Esophagus muscularis mucosa (tissue), 4 donors: ENCODE data around the gene RNF111. TPM values are rescaled to one million over a fixed set of nuclear protein-coding genes. Genes with fewer than 3 reads are reported as not detected.

Experiments
- DNase-seq: peaks from one replicate; pipeline ENCODE4 v3.0.0-alpha.2; 2017; ENCODE audit errors: extremely low spot score
- H3K27ac ChIP-seq, 4 donors: fragments of 200-600 bp; sonication (generic); replicated peaks in 1 of 4; 1 replicate in 3 of 4; 2 replicates in 1 of 4; pipeline ENCODE4 v1.5.1; 2016 to 2019; ENCODE audit warnings: mild to moderate bottlenecking in 1 of 4
- H3K27me3 ChIP-seq, 4 donors: fragments of 200-600 bp; sonication (generic); one replicate each; pipeline versions ENCODE4 v1.5.1 to v1.6.0; 2016 to 2019
- H3K36me3 ChIP-seq, 4 donors: fragments of 200-600 bp; sonication (generic); one replicate each; pipeline ENCODE4 v1.5.1; 2016 to 2019
- H3K4me1 ChIP-seq, 4 donors: fragments of 200-600 bp; sonication (generic); one replicate each; pipeline ENCODE4 v1.5.1; 2016 to 2019
- H3K4me3 ChIP-seq, 4 donors: fragments of 200-600 bp; sonication (generic); 1 replicate in 2 of 4; 2 replicates in 2 of 4; pipeline ENCODE4 v1.5.1; 2016 to 2019; ENCODE audit warnings: mild to moderate bottlenecking in 4 of 4, moderate library complexity in 1 of 4
- H3K9me3 ChIP-seq, 4 donors: fragments of 200-600 bp; sonication (generic); 1 replicate in 3 of 4; 2 replicates in 1 of 4; pipeline ENCODE4 v1.5.1; 2016 to 2019
- EP300 ChIP-seq: sonication (generic); formaldehyde crosslinking; IDR thresholded peaks from one replicate; pipeline ENCODE4 v1.6.1; 2017; ENCODE audit warnings: antibody characterized with exemption
- POLR2A ChIP-seq: fragments of 450-650 bp; IDR thresholded peaks from one replicate; pipeline ENCODE4 v1.6.1; 2017; ENCODE audit warnings: antibody characterized with exemption, moderate library complexity, mild to moderate bottlenecking, low read depth
- POLR2AphosphoS5 ChIP-seq, 2 donors: sonication (generic); formaldehyde crosslinking; IDR thresholded peaks; one replicate each; pipeline ENCODE4 v1.6.1; 2017; ENCODE audit warnings: antibody characterized with exemption in 2 of 2
- WGBS: methylation state at CpG from one replicate; pipeline ENCODE4 v1.1.5; 2018; 5-methylcytosine and 5-hydroxymethylcytosine counted together
- intact Hi-C: fragments of 100-400 bp; cut with DNase I; formaldehyde crosslinking; loops from one replicate; pipeline ENCODE4 v1.15.1; 2023
- total RNA-seq, 4 donors: library from RNA; depleted of rRNA; stranded (reverse); fragments of >200 nt; gene quantifications; one replicate each; pipeline versions ENCODE4 v1.1.0 to v1.2.1, GENCODE V29; 2016
- TF ChIP-seq, protein P1 (sequence below), 3 experiments: fragments of 200-600 bp in 2 of 3; fragments of 450-650 bp in 1 of 3; sonication (generic) in 2 of 3; IDR thresholded peaks; one replicate each; pipeline ENCODE4 v1.5.1; 2017 to 2019; ENCODE audit warnings: antibody characterized with exemption in 3 of 3, mild to moderate bottlenecking in 2 of 3, moderate library complexity in 1 of 3

Gene RNF111
- total RNA-seq, 4 donors from 2014 or later: 14.1 to 19.9 (median 18.4) TPM

DNA sequence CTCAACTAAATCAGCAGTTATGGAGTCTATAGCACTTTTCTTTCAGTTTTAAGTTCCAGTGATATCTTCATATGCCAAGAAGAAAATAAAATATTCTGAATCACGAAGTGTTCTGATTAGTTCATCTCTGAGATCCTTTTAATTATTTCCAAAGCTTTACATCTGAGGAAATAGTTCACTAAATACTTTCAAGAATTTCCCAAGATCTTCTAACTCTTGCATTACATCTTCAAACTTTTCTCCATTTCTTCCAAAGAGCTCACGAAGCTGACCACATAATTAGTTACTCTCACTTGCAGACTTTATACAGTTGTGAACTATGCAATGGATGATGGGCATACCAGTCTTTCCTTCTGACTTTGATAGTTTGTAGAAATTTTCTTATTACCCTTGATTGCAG lies 4.2 kb upstream of the RNF111 start:
- no peak for DNase-seq
- Histone ChIP-seq H3K4me3 (no peak overlapping the region), H3K9me3 (no peaks in the 10 kb centered on the region), H3K27me3 (no peaks in the 10 kb centered on the region), H3K4me1 (peaks cover 0 to 21% (median 8%) of the 10 kb centered on the region in 4 donors), H3K36me3 (no peaks in the 10 kb centered on the region), H3K27ac (no peak overlapping the region)
- TF ChIP-seq EP300 (no peak), POLR2A (no peak), POLR2AphosphoS5 (IDR thresholded peaks at IDR 0.05) (no peak)
- TF ChIP-seq, protein P1, sequence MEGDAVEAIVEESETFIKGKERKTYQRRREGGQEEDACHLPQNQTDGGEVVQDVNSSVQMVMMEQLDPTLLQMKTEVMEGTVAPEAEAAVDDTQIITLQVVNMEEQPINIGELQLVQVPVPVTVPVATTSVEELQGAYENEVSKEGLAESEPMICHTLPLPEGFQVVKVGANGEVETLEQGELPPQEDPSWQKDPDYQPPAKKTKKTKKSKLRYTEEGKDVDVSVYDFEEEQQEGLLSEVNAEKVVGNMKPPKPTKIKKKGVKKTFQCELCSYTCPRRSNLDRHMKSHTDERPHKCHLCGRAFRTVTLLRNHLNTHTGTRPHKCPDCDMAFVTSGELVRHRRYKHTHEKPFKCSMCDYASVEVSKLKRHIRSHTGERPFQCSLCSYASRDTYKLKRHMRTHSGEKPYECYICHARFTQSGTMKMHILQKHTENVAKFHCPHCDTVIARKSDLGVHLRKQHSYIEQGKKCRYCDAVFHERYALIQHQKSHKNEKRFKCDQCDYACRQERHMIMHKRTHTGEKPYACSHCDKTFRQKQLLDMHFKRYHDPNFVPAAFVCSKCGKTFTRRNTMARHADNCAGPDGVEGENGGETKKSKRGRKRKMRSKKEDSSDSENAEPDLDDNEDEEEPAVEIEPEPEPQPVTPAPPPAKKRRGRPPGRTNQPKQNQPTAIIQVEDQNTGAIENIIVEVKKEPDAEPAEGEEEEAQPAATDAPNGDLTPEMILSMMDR (IDR thresholded peaks at IDR 0.05): no peak
- 83% methylated on average over 2 of the region's 2 CpGs for WGBS
- intact Hi-C loops: loop anchor here (10.0 kb wide), 2 partner anchors 48 to 382 kb away; partner anchors contain the start of gene SLTM

DNA sequence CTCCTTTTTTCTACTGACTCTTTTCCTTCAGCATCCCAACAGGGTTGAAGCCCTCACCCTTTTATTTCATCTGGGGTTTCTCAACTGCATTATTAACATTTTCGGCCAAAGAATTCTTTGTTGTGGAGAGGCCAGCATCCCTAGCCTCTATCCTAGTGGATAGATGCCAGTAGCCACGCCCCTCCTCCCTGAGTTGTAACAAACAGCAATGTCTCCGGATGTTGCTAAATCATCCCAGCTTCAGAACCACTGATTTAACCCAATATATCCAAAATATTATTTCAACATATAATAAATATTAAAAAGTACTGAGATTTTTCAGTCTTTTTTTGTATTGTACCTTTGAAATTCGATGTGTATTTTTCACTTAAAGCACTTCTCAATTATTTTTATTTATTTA lies 2.0 kb upstream of the RNF111 start:
- intact Hi-C loops: loop anchor here (5.0 to 10.0 kb wide), 3 partner anchors 51 to 379 kb away; partner anchors contain the start of genes CCNB2 and SLTM
- no peak overlapping the region for H3K4me3 ChIP-seq
- no peaks in the 10 kb centered on the region for H3K9me3 ChIP-seq
- peaks cover 16 to 29% (median 22%) of the 10 kb centered on the region in 4 donors for H3K4me1 ChIP-seq
- 44% methylated on average over 4 of the region's 4 CpGs for whole genome bisulfite sequencing
- no peak for DNase-seq
- no peaks in the 10 kb centered on the region for H3K27me3 ChIP-seq
- H3K36me3 ChIP-seq: no peaks in the 10 kb centered on the region
- no peak overlapping the region for H3K27ac ChIP-seq
- TF ChIP-seq POLR2A (no peak), EP300 (no peak), POLR2AphosphoS5 (IDR thresholded peaks at IDR 0.05) (no peak)
- TF ChIP-seq, protein P1 (IDR thresholded peaks at IDR 0.05): no peak

DNA sequence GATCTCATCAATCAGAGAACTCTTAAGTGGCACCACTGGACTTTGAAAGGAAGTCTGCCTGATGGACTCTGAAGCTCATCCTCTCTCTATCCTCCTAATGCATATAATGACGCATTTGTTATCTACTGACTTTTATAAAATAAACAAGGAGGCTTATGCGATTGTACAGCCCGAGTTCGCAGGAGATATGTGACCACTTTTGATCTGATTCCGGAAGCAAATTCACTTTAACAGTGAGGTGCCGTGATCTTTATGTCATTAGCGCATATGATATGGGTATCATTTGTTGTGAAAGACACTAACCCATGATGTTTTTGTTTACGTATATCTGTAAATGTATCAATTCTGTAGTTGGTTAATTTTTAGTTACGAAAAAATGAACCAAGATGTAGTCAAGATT lies 427 bp upstream of the RNF111 start:
- DNase-seq: no peak
- Histone ChIP-seq H3K9me3 (no peaks in the 10 kb centered on the region), H3K36me3 (peaks cover 0 to 1% (median under 1%) of the 10 kb centered on the region in 4 donors), H3K27ac (peak overlapping the region; percentile 86 to 92 (median 88)), H3K27me3 (no peaks in the 10 kb centered on the region), H3K4me1 (peaks cover 18 to 39% (median 28%) of the 10 kb centered on the region in 4 donors), H3K4me3 (peak overlapping the region; percentile 65 to 99 (median 81))
- WGBS: 7% methylated on average over 9 of the region's 9 CpGs
- TF ChIP-seq, protein P1 (IDR thresholded peaks at IDR 0.05): no peak
- TF ChIP-seq EP300: no peak
- TF ChIP-seq POLR2A: no peak
- TF ChIP-seq POLR2AphosphoS5 (IDR thresholded peaks at IDR 0.05): no peak
- intact Hi-C loops: loop anchor here (5.0 to 10.0 kb wide), 3 partner anchors 52 to 378 kb away; partner anchors contain the start of genes CCNB2 and SLTM

DNA sequence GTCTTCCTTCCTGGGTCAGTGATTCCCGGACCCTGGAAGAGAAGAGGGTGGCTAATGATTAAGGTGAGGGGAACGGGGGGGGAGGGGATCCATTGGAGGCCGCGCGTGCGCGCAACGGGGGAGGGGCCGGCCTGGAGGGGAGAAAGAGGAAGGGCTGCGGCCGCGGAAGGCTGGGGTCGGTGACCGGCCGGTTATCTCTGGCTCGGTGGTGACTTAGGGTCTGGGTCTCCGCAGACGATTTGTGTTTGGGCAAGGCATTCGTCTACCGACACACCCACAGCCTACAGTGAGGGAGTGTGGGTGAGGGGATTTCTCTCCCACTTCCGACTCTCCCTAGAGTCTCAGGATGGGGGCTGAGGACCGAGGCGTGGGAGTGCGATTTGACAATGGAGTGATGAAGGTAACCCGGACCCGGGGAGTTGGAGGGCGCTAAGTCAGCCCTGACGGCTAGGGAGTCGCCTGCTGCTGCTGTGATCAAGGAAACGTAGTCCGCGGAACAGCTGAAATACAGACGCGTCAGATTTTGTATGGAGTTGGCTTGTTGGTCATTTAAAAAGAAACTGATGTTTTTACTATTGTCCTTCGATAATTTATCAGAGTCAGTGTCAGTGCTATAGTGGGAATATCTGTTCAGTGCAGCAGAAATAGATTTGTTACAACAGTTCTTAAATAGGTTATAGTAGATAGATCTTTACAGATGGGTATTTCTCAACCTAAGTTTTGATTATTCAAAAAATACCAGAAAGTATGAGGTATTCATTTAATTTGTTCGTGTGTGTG lies 733 bp downstream of the RNF111 start:
- under 1% methylated on average over 36 of the region's 36 CpGs for WGBS
- TF ChIP-seq POLR2A (no peak), POLR2AphosphoS5 (IDR thresholded peaks at IDR 0.05) (no peak), EP300 (no peak)
- TF ChIP-seq, protein P1 (IDR thresholded peaks at IDR 0.05): no peak
- Histone ChIP-seq H3K4me3 (peak overlapping the region; percentile 65 to 99 (median 81)), H3K9me3 (no peaks in the 10 kb centered on the region), H3K27ac (peak overlapping the region; percentile 86 to 92 (median 88)), H3K4me1 (peaks cover 18 to 39% (median 28%) of the 10 kb centered on the region in 4 donors), H3K36me3 (peaks cover 0 to 6% (median 3%) of the 10 kb centered on the region in 4 donors), H3K27me3 (no peaks in the 10 kb centered on the region)
- peak; percentile 93 for DNase-seq
- intact Hi-C loops: loop anchor here (5.0 to 10.0 kb wide), 3 partner anchors 53 to 377 kb away; partner anchors contain the start of genes CCNB2 and SLTM
